ENCODE measurements around the gene RNASE9.

GRCh38 chr14:20606190-20606901 lies 45.5 kb upstream of the RNASE9 start:
- TF ChIP-seq CTCF (IDR thresholded peaks at IDR 0.05) (no peak), POLR2A (IDR thresholded peaks at IDR 0.05) (no peak)
